ENCODE measurements around the gene TRAF6.
"Not testable (repeated sequence)": the region's sequence is repeated elsewhere in the genome, so short reads cannot be mapped to it uniquely, and the experiment has no call there.

Gene TRAF6

DNA sequence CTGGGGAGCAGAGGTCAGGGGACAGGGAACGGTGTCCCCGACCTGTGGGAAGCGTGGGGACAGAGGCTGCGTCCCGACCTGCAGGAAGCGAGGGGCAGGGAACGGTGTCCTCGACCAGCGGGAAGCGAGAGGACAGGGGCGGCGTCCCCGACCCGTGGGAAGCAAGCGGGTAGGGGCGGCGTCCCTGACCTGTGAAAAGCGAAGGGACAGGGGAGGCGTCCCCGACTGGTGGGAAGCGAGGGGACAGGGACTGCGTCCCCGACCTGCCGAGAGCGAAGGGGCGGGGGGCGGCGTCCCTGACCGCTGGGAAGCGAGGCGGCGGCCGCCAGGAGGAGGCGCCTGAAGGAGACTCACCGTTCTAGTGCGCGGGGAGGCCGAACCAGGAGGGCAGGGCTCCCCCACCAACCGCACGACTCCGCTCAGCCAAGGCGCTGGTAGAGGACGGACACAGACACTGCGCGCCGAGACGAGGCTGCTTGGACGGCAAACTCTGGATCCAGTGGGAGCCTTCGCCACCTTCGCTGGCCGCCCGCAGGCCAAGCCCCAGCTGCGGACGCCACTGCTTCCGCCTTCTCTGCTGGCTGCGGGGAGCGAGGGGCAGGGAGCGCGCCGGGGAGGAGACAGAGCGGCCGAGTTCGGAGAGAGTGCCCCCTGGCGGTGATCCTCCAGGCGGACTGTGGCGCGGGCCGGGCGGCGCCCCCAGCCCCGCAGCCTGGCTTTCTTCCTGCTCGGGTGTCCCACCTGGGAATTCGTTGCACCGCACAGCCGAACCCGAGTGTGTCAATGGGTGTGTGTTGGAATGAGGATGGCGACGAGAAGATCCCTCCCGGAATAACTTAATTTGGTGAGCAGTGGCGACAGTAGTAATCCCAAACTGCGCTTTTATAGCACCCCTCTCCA lies at the start of gene TRAF6:
TSS of gene TRAF6 (minus strand) at position 579 of the 900 bp plus-strand sequence. CDS start 8,757 bp downstream, outside the sequence.
- DNase-seq (ENCODE audit: low read depth) = peak; percentile 88
- peak within 1 kb of the TSS; percentile 87 for H3K4me3 ChIP-seq (ENCODE audit: low read depth, low read length)
- TF ChIP-seq, protein P1, sequence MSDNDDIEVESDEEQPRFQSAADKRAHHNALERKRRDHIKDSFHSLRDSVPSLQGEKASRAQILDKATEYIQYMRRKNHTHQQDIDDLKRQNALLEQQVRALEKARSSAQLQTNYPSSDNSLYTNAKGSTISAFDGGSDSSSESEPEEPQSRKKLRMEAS (IDR thresholded peaks at IDR 0.05; ENCODE audit: low read depth, low read length) = peak; percentile 50
- TF ChIP-seq POLR2A (IDR thresholded peaks at IDR 0.05; ENCODE audit: extremely low read depth, insufficient read length) = peak; percentile 74
- 0 out of 2 replicates have a peak, but pooled peaks have one; percentile 7 for TF ChIP-seq MYC (IDR thresholded peaks at IDR 0.05; ENCODE audit: low read depth, low read length)
- TF ChIP-seq CTCF (IDR thresholded peaks at IDR 0.05; ENCODE audit: low read depth, low read length) = peak; percentile 68

DNA sequence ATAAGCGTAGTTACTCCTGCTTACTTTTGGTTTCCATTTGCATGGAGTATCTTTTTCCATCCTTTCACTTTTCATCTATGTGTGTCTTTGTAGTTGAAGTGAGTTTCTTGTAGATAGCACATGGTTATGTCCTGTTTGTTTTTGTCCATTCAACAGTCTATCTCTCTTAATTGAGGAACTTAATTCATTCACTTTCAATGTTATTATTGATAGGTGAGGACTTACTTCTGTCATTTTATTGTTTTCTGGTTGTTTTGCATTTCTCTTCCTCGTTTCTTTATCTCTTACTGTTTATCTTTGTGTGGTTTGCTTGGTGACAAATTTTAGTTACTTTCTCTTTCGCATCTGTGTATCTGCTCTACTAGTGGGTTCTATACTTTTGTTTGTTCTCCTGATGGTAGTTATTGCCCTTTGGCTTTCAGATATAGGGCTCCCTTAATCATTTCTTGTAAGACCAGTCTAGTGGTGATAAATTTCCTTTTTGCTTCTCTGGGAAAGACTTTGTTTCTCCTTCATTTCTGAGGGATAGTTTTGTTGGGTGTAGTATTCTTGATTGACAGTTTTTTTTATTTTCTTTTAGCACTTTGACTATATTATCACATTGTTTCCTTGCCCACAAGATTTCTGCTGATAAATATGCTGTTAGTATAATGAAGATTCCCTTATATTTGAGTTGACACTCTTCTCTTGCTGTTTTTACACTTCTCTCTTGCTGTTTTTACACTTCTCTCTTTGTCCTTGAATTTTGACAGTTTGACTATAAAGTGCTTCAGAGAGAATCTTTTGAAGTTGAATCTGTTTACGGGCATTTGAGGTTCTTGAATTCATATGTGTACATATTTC lies 48.7 kb upstream of the TRAF6 start:
- TF ChIP-seq CTCF (IDR thresholded peaks at IDR 0.05; ENCODE audit: low read depth, low read length) = no peak
- no peak for TF ChIP-seq MYC (IDR thresholded peaks at IDR 0.05; ENCODE audit: low read depth, low read length)
- TF ChIP-seq, protein P1 (IDR thresholded peaks at IDR 0.05; ENCODE audit: low read depth, low read length) = no peak
- TF ChIP-seq POLR2A (IDR thresholded peaks at IDR 0.05; ENCODE audit: extremely low read depth, insufficient read length) = no peak
- DNase-seq (ENCODE audit: low read depth) = no peak

DNA sequence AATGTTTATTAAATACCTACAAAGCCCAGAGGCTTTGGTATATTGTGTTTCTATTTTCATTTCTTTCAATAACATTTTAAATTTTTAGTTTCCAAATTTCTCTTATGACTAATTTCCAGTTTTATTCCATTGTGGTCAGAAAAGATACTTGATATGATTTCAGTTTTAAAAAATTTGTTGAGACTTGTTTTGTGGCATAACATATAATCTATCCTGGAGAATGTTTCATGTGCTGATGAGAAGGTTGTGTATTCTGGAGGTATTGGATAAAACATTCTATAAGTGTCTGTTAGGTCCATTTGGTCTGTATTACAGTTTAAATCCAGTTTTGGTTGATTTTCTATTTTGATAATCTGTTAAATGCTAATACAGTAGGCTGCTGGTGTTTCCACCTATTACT lies 47.9 kb upstream of the TRAF6 start:
- H3K4me3 ChIP-seq (ENCODE audit: low read depth, low read length) = no peak overlapping the region
- TF ChIP-seq, protein P1 (IDR thresholded peaks at IDR 0.05; ENCODE audit: low read depth, low read length) = no peak
- TF ChIP-seq CTCF (IDR thresholded peaks at IDR 0.05; ENCODE audit: low read depth, low read length) (no peak), POLR2A (IDR thresholded peaks at IDR 0.05; ENCODE audit: extremely low read depth, insufficient read length) (no peak), MYC (IDR thresholded peaks at IDR 0.05; ENCODE audit: low read depth, low read length) (no peak)
- no peak for DNase-seq (ENCODE audit: low read depth)

More for the DNA sequence above, 48.7 kb upstream of the TRAF6 start:
- H3K4me3 ChIP-seq (ENCODE audit: low read depth, low read length) = no peak overlapping the region

DNA sequence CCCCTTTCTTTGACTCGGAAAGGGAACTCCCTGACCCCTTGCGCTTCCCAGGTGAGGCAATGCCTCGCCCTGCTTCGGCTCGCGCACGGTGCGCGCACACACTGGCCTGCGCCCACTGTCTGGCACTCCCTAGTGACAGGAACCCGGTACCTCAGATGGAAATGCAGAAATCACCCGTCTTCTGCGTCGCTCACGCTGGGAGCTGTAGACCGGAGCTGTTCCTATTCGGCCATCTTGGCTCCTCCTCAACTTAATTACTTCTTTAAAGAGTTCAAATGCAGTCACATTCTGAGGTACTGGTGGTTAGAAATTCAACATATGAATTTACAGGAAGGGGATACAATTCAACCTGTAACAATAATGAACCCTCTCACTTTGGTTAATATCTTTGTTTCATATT lies 47.3 kb upstream of the TRAF6 start:
- DNase-seq (ENCODE audit: low read depth); H3K4me3 ChIP-seq (ENCODE audit: low read depth, low read length): not testable (repeated sequence)

GRCh38 chr11:36550385-36551115 lies 40.5 kb upstream of the TRAF6 start:
- DNase-seq (ENCODE audit: low read depth) = no peak
- TF ChIP-seq, protein P1 (IDR thresholded peaks at IDR 0.05; ENCODE audit: low read depth, low read length) = no peak
- TF ChIP-seq CTCF (IDR thresholded peaks at IDR 0.05; ENCODE audit: low read depth, low read length) = no peak
- TF ChIP-seq POLR2A (IDR thresholded peaks at IDR 0.05; ENCODE audit: extremely low read depth, insufficient read length) = no peak
- TF ChIP-seq MYC (IDR thresholded peaks at IDR 0.05; ENCODE audit: low read depth, low read length) = no peak
- H3K4me3 ChIP-seq (ENCODE audit: low read depth, low read length) = no peak overlapping the region

Measured in NB4 (cell line).